ENCODE data around the gene IL21R.
A peak's percentile ranks its signal among the peaks of the same experiment; 100 is the strongest.

The IL21R gene

DNA sequence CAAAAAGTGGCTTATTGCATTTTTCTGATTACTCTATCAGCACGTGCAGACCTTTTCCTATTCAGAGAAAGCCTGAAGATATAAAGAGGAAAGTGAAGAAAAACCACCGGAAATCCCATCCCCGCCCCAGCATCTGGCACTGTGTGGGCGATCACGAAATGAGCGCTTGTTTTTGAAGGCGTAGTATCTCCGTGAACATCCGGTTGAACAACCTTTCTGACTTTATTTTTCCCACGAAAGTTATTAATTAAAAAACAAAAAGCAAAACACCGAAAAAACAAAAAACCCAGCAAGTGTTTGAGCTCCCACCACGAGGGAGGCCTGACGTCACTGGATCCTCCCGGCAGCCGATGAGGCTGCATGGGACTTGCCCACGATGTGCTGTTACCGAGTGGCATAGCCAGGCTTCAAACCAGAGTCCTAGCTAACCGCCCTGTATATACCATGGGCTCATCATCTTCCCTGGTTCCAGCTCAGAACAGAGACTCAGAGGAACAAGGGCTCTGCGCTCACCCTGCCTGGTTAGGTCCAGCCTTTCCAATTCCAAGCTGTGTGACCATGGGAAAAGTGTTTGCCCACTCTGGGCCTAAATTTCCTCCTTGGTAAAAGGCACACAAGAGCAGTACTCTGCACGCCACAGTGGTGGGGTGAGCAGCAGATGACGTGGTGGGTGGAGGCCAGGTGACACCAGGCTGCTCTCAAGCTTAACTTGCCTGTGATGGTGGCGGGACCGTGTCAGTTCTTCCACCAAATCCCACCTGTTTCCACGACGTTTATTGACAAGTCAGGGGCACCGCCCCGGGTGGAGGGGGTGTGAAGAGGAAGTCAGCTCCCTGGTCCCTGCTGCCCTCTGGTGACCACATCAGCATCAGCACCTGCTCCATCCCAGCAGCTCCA lies 34.3 kb upstream of the IL21R start:
- peak overlapping the region; percentile 63 for H3K4me3 Mint-ChIP-seq
- H3K4me1 Mint-ChIP-seq (ENCODE audit: low read depth) = peaks cover 80% of the 10 kb centered on the region
- H3K9me3 Mint-ChIP-seq = peaks cover 14% of the 10 kb centered on the region

DNA sequence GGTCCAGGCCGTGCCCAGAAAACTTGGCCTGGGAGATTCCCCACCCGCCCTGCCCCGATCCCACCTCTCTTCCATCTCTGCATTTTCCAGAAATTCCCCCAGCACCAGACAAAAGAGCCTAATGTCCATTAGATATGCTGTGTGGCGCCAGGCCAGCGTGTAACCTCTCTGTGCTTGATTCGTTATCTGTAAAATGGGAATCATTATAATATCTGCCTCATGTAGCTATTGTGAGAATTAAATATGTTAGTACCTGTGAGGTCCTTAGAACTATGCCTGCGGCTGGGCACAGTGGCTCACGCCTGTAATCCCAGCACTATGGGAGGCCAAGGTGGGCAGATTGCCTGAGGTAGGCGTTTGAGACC lies 33.6 kb upstream of the IL21R start:
- no peaks in the 10 kb centered on the region for H3K27me3 Mint-ChIP-seq
- peak overlapping the region; percentile 63 for H3K4me3 Mint-ChIP-seq
- peaks cover 79% of the 10 kb centered on the region for H3K4me1 Mint-ChIP-seq (ENCODE audit: low read depth)

More for the DNA sequence above, 34.3 kb upstream of the IL21R start:
- Mint-ChIP-seq H3K27me3 (no peaks in the 10 kb centered on the region), H3K27ac (peak overlapping the region; percentile 97), H3K36me3 (ENCODE audit: low read depth) (peaks cover 48% of the 10 kb centered on the region)

DNA sequence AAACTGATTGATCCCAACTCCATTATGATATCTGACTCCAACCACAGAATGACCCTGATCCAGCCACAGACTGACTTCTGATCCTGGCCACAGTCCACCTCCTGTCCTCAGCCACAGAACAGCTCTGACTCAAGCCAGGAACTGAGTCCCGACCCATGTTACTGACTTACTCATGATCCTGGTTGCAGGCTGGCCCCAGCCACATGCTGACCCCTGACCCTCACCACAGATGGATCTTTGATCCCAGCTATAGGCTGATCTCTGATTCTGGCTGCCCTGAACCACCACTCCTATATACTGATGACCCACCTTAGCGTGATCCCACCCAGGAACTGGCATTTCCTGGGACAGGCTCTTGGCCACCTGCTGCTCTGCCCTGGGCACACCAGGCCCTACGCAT lies 32.2 kb upstream of the IL21R start:
- H3K27ac Mint-ChIP-seq = peak overlapping the region; percentile 97
- H3K9me3 Mint-ChIP-seq = peaks cover 14% of the 10 kb centered on the region
- peaks cover 30% of the 10 kb centered on the region for H3K36me3 Mint-ChIP-seq (ENCODE audit: low read depth)
- peaks cover 64% of the 10 kb centered on the region for H3K4me1 Mint-ChIP-seq (ENCODE audit: low read depth)
- peak overlapping the region; percentile 8 for H3K4me3 Mint-ChIP-seq
- no peaks in the 10 kb centered on the region for H3K27me3 Mint-ChIP-seq

More for the DNA sequence above, 33.6 kb upstream of the IL21R start:
- Mint-ChIP-seq H3K9me3 (peaks cover 14% of the 10 kb centered on the region), H3K27ac (peak overlapping the region; percentile 97), H3K36me3 (ENCODE audit: low read depth) (peaks cover 44% of the 10 kb centered on the region)

DNA sequence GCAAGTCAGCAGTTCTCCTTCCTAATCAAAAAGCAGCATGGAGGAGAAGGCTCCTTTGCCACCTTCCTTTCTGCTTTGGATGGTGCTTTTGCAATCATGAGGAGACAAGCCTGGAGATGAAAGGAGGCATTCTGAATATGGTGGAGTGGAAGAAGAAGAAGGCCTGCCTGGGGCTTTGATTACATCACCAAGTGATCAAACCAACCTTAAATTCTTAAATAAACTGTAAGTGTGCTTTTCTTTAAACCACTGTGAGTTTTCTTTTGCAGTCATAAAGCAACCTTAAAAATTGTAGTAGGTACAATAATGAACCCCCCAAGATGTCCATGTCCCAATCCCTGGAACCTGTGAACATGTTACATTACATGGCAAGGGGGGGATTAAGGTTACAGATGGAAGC lies 31.7 kb upstream of the IL21R start:
- no peaks in the 10 kb centered on the region for H3K27me3 Mint-ChIP-seq
- H3K36me3 Mint-ChIP-seq (ENCODE audit: low read depth) = peaks cover 25% of the 10 kb centered on the region
- H3K4me3 Mint-ChIP-seq = peak overlapping the region; percentile 8
- peaks cover 59% of the 10 kb centered on the region for H3K4me1 Mint-ChIP-seq (ENCODE audit: low read depth)
- H3K27ac Mint-ChIP-seq = peak overlapping the region; percentile 97
- peaks cover 14% of the 10 kb centered on the region for H3K9me3 Mint-ChIP-seq

DNA sequence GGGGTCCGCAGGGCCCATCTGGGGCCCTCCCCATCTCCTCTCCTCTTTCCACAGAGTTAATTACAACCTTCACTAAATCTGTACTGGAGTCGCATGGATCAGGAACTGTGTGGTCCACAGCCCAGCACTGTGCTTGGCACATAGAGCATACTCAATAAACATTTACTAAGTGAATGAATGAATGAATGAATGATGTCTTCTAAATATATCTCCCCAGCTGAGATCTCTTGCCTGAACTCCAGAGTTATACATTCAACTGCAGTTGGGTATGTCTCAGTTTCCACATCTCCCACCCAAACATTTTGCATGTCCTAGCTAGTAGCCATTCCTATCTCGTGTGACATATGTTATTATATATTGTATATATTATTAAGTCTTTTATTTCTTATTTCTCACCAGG lies 28.7 kb upstream of the IL21R start:
- Mint-ChIP-seq H3K4me3 (no peak overlapping the region), H3K9me3 (peaks cover 14% of the 10 kb centered on the region), H3K4me1 (ENCODE audit: low read depth) (peaks cover 56% of the 10 kb centered on the region), H3K27me3 (no peaks in the 10 kb centered on the region), H3K36me3 (ENCODE audit: low read depth) (peaks cover 13% of the 10 kb centered on the region), H3K27ac (no peak overlapping the region)

DNA sequence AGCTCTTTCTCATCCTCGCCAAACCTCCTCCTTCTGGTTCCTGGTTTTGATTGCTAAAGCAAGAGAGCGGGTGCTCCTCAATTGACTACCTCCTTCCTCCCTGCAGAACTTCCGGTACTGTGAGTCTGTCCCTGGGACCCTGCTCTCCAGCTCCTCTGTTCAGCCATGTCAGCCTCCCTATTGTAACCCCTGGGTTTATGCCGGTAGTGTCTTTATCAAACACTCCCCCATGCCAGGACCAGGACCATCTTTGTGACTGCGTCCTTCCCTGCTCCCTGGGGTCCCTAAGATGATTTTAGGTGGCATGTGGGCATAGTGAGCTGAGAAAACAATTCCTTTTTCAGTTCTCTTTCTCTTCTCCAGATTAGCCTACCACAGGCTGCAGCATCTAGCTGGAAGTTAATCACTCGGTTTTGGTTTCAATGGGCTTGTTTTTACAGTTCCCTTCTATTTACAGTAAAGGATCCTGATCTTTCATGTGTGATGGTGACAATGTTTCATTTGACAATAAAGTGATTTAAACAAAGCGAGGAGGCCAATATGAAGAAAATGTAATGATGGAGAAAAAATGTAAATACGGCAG lies 27.7 kb upstream of the IL21R start:
- Mint-ChIP-seq H3K4me1 (ENCODE audit: low read depth) (peaks cover 56% of the 10 kb centered on the region), H3K9me3 (peaks cover 14% of the 10 kb centered on the region), H3K27ac (no peak overlapping the region), H3K27me3 (no peaks in the 10 kb centered on the region), H3K4me3 (no peak overlapping the region), H3K36me3 (ENCODE audit: low read depth) (peaks cover 13% of the 10 kb centered on the region)

DNA sequence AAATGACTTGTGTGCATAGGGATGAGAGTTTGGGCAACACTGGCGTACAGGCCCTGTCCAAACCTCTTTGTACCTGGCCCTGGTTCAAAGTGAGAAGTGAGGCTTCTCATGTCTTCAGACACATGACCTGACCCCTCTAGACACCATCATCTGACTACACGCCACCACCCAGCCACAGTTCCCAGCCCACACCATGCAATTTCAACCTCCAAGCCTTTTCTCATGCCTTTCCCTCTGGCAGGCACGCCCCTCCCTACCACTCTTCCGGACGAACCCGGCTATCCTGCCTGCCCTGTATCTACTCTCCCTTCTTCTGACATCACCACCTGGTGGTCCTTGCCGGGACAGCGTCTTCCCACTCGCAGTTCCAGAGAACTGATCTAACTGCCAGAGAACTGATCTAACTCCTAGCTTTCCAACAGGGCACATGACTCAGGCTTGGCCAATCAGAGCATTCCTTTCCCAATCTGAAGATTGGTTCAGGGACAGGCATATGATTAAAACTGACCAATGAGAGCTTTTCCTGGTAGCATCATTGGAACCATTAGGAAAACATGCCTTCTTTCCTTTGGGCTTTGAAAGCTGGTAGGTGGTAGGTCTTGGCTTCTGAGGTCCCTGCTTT lies 27.1 kb upstream of the IL21R start:
- Mint-ChIP-seq H3K27me3 (no peaks in the 10 kb centered on the region), H3K36me3 (ENCODE audit: low read depth) (peaks cover 13% of the 10 kb centered on the region), H3K4me3 (no peak overlapping the region), H3K9me3 (peaks cover 13% of the 10 kb centered on the region), H3K4me1 (ENCODE audit: low read depth) (peaks cover 51% of the 10 kb centered on the region), H3K27ac (no peak overlapping the region)

DNA sequence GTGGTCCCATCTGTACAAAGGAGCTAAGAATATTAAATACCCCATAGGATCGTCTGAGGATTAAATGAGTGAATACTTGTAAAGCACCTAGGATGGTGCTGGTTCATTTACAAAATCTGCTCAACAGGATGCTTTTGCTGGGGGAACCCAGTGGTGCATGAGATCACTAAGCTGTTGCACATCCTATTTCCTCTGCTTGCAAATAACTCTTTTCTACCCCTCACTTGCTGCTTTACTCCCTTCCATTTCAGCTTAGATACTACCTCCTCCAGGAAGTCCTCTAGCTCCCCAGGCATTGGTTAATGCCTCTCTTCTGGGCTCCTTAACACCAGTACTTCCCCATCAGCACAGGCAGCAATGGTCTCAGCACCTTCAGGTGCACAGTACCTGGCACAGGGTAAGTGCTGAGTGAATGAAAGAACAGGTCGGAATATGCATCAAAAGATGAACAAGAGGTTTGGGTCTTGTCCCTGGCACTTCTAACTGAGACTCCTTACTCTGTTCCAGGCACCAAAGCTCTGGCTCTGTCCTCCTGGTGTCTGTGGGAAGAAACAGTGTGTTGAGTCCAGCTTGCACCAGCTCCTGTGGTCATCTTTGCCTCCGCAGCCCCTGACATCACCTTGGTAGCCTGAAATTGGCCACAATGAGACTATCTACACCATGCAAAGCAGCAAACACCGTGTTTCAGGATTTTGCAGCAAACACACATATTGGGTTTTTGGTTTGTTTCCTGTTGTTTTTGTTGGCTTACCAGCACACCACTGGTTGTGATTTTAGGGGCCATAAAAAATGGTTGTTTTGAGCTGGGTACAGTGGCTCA lies 24.1 kb upstream of the IL21R start:
- peaks cover 48% of the 10 kb centered on the region for H3K4me1 Mint-ChIP-seq (ENCODE audit: low read depth)
- H3K4me3 Mint-ChIP-seq = peak overlapping the region; percentile 40
- H3K27me3 Mint-ChIP-seq = no peaks in the 10 kb centered on the region
- peak overlapping the region; percentile 84 for H3K27ac Mint-ChIP-seq
- no peaks in the 10 kb centered on the region for H3K9me3 Mint-ChIP-seq
- no peaks in the 10 kb centered on the region for H3K36me3 Mint-ChIP-seq (ENCODE audit: low read depth)

DNA sequence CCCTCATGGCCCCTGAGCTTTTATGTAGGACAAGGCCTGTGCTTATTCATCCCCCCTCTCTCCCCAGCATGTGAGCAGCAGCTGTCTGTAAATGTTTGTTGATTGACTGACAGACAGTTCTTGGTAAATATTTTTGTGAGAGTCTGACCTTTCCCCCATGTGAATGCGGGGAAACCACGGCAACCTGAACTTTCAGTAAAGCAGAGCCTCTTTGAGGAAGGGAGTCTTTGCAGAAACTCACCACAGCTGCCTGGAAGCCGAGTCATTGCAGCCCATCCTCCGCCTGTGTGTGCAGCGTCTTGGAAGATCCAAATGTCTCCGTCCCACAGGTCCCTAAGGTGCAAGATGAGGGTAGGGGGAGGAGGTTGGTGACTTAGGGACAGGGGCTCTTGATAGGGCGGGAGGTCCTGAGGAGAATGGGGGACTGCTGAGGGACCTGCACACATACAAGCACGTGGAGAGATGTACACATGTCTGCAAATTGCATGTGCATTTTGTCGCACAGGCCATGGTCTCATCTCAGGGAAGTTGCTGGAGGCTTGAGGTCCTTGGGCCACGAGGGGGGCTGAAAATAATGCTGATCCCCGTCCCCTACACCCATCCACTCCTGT lies 23.0 kb upstream of the IL21R start:
- Mint-ChIP-seq H3K9me3 (peaks cover under 1% of the 10 kb centered on the region), H3K27me3 (no peaks in the 10 kb centered on the region), H3K36me3 (ENCODE audit: low read depth) (peaks cover 1% of the 10 kb centered on the region), H3K27ac (peak overlapping the region; percentile 82), H3K4me3 (peak overlapping the region; percentile 50), H3K4me1 (ENCODE audit: low read depth) (peaks cover 52% of the 10 kb centered on the region)

DNA sequence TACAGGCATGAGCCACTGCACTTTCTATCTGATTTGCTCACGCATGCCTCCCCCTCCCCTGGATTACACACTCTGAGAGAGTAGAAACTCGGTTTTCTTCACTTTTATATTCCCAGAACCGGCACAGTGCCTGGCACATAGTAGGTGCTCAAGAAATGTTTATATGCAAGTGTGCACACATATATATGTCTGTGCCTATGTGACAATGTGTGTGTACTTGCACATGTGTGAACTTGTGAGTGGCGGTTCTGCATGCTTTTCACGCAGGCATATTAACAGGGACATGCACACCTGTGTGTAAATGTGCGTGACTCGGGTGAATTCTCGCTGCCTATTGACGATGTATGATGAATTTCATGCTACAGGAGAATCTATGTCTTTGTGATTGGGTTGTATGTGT lies 22.1 kb upstream of the IL21R start:
- Mint-ChIP-seq H3K4me3 (no peak overlapping the region), H3K9me3 (peaks cover 7% of the 10 kb centered on the region), H3K27me3 (no peaks in the 10 kb centered on the region), H3K4me1 (ENCODE audit: low read depth) (peaks cover 61% of the 10 kb centered on the region), H3K27ac (no peak overlapping the region), H3K36me3 (ENCODE audit: low read depth) (peaks cover 7% of the 10 kb centered on the region)

DNA sequence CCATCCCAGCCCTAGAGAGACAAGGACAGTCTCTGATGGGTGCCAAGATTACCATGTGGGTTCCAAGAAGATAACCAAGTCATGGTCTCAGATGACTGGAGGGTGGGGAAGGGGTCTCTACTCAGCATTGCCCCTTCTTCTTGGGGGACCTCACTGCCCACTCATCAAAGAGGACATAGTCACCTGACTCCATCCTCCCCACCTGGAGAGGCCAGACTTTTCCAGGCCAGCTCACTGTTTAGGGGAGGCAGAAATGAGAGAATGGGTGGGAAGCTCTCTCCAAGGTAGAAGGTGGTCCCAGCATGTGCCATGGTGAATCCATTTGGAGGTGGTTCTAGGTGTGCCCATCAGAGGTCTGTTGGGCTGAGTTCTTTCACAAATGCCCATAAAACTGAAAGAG lies 20.7 kb upstream of the IL21R start:
- no peaks in the 10 kb centered on the region for H3K27me3 Mint-ChIP-seq
- no peak overlapping the region for H3K4me3 Mint-ChIP-seq
- H3K9me3 Mint-ChIP-seq = peaks cover 7% of the 10 kb centered on the region
- H3K36me3 Mint-ChIP-seq (ENCODE audit: low read depth) = peaks cover 7% of the 10 kb centered on the region
- H3K4me1 Mint-ChIP-seq (ENCODE audit: low read depth) = peaks cover 57% of the 10 kb centered on the region
- H3K27ac Mint-ChIP-seq = no peak overlapping the region

DNA sequence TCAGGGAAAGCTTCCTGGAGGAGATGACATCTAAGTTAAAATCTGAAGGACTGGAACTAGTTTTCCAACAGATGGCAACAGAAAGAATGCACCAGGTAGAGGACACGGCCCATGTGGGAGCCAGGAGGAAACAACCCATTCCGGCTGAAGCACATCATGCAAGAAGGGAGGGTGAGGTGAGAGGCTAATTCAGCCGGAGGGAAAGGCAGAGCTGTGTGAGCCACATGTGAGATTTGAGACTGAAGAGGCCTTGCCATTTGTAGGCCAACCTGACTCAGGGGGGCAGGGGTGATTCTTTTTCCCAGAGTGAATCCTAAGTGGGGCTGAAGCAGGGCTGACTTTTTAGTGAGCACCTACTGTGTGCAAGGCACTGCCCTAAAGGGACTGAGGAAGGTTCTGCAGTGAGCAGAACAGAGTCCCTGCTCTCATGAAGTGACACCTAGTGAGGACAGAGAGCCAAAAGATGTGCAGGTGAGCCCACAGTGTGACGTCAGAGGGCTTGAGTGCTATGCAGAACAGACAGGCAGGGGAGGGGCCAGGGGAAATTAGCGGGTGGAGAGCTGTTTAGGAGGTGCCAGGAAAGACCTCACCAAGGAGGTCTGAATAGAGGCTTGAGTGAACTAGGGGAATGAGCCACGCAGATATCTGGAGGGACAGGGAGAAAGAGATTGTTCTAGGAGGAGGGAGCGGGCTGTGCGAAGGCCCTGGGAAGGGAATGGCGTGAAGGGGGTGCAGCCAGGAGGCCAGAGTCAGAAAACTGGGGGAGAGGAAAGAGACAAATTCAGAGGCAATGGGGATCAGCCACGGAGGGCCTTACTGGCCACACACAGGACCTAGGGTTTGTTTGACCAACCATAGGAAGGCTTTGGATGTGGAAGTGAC lies 19.8 kb upstream of the IL21R start:
- H3K27ac Mint-ChIP-seq = peak overlapping the region; percentile 67
- H3K36me3 Mint-ChIP-seq (ENCODE audit: low read depth) = peaks cover 7% of the 10 kb centered on the region
- peaks cover 10% of the 10 kb centered on the region for H3K9me3 Mint-ChIP-seq
- peaks cover 51% of the 10 kb centered on the region for H3K4me1 Mint-ChIP-seq (ENCODE audit: low read depth)
- H3K4me3 Mint-ChIP-seq = no peak overlapping the region
- H3K27me3 Mint-ChIP-seq = no peaks in the 10 kb centered on the region

DNA sequence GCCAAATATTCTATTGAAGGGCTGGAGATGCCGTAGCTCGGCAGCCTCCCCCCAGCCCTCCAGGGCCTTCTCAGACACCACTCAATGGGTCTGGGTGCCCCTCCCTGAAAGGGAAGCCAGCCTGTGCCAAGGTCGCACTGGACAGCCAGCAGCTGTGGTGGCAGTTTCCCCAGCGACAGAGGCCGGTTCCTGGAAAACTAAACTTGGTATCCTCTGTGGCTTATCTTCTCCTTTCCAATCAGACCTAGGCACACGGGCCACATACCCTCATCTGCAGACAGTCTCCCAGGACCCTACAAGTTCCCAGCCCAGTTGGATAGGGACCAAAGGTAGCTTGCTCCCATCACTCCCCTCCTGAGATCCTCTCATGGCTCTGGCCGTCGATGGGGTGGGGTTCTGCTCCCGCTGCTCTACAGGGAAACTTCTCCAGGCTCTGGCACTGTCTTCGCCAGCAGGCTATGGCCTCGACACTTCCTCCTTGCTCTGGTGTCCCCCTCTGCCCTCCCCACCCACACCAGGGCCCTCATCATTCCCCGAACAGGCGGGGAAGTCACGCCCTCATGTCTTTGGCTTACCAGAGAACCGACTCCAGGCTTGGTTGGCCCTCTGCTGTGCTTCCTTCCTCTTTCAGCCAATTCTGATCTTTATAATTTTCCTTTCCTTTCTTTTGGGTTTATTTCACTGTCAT lies 18.3 kb upstream of the IL21R start:
- Mint-ChIP-seq H3K4me3 (peak overlapping the region; percentile 22), H3K27me3 (no peaks in the 10 kb centered on the region), H3K4me1 (ENCODE audit: low read depth) (peaks cover 43% of the 10 kb centered on the region), H3K27ac (peak overlapping the region; percentile 79), H3K9me3 (peaks cover 10% of the 10 kb centered on the region), H3K36me3 (ENCODE audit: low read depth) (peaks cover 7% of the 10 kb centered on the region)
